KMS-11 (cell line): Measurements from ENCODE around the gene GAR1.
A peak's percentile ranks its signal among the peaks of the same experiment; 100 is the strongest.

Experiments
- H2AFZ ChIP-seq: fragments of 200-600 bp; sonication (generic); 2 replicates; pipeline ENCODE4 v1.6.1; 2016; ENCODE audit warnings: antibody characterized with exemption, mixed run types, low read depth
- H3K27ac ChIP-seq: fragments of 200-600 bp; sonication (generic); 2 replicates; pipeline ENCODE4 v1.6.1; 2016; ENCODE audit warnings: mild to moderate bottlenecking, mixed run types
- H3K27me3 ChIP-seq: fragments of 200-600 bp; sonication (generic); 2 replicates; pipeline ENCODE4 v1.6.1; 2017; ENCODE audit warnings: mild to moderate bottlenecking, low read depth, mixed run types, moderate library complexity; ENCODE audit not compliant: insufficient read depth
- H3K36me3 ChIP-seq: fragments of 200-600 bp; sonication (generic); 2 replicates; pipeline ENCODE4 v1.6.1; 2017; ENCODE audit warnings: mild to moderate bottlenecking, mixed run types; ENCODE audit not compliant: insufficient read depth
- H3K4me1 ChIP-seq: fragments of 200-600 bp; sonication (generic); 2 replicates; pipeline ENCODE4 v1.6.1; 2016; ENCODE audit warnings: mild to moderate bottlenecking, low read depth, mixed run types; ENCODE audit not compliant: poor library complexity, severe bottlenecking
- H3K4me2 ChIP-seq: fragments of 200-600 bp; sonication (generic); 2 replicates; pipeline ENCODE4 v1.7.0; 2016; ENCODE audit warnings: mild to moderate bottlenecking, mixed run types
- H3K4me3 ChIP-seq: fragments of 200-600 bp; sonication (generic); IDR thresholded peaks from 2 replicates; pipeline ENCODE4 v1.6.1; 2017; ENCODE audit warnings: low read depth, low read length, mixed read lengths; ENCODE audit not compliant: insufficient read depth
- H3K79me2 ChIP-seq: fragments of 200-600 bp; sonication (generic); 2 replicates; pipeline ENCODE4 v1.6.1; 2016; ENCODE audit warnings: low read depth, mixed run types; ENCODE audit not compliant: insufficient read depth
- H3K9ac ChIP-seq: fragments of 200-600 bp; sonication (generic); 2 replicates; pipeline ENCODE4 v1.6.1; 2016; ENCODE audit warnings: mild to moderate bottlenecking, mixed run types
- H4K20me1 ChIP-seq: fragments of 200-600 bp; sonication (generic); 2 replicates; pipeline ENCODE4 v1.6.1; 2016; ENCODE audit warnings: mild to moderate bottlenecking, mixed run types; ENCODE audit not compliant: insufficient read depth
- TF ChIP-seq, protein P1 (sequence below): fragments of 200-600 bp; sonication (generic); conservative IDR thresholded peaks from 2 replicates; pipeline ENCODE4 v1.6.1; 2017; ENCODE audit warnings: low read depth, mild to moderate bottlenecking, antibody characterized with exemption, low read length, moderate library complexity, mixed read lengths

Gene GAR1

DNA sequence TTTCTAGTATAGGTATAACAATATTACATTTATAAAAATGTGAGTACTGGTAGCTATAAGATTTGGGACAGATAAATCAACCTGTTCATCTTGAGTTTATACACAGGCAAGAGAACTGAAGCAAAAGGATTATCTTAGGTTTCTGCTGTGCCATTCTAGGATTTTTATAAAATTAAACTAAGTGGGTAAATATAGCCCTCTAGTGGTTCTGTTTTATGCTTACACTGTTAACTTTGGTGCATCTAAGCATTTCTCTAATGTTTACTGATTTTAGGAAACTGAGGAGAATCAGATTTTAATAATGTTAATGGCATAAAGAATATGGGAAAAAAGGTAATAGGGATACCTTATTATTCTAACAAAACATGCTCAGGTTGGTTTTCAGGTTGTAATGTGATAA, 11.2 kb downstream of the GAR1 start:
- no peaks in the 10 kb centered on the region for H3K79me2 ChIP-seq
- no peak overlapping the region for H3K4me2 ChIP-seq
- no peaks in the 10 kb centered on the region for H3K27me3 ChIP-seq
- H3K27ac ChIP-seq: no peak overlapping the region
- no peak overlapping the region for H2AFZ ChIP-seq
- H3K36me3 ChIP-seq: no peaks in the 10 kb centered on the region
- H3K4me3 ChIP-seq: no peak overlapping the region
- TF ChIP-seq, protein P1, sequence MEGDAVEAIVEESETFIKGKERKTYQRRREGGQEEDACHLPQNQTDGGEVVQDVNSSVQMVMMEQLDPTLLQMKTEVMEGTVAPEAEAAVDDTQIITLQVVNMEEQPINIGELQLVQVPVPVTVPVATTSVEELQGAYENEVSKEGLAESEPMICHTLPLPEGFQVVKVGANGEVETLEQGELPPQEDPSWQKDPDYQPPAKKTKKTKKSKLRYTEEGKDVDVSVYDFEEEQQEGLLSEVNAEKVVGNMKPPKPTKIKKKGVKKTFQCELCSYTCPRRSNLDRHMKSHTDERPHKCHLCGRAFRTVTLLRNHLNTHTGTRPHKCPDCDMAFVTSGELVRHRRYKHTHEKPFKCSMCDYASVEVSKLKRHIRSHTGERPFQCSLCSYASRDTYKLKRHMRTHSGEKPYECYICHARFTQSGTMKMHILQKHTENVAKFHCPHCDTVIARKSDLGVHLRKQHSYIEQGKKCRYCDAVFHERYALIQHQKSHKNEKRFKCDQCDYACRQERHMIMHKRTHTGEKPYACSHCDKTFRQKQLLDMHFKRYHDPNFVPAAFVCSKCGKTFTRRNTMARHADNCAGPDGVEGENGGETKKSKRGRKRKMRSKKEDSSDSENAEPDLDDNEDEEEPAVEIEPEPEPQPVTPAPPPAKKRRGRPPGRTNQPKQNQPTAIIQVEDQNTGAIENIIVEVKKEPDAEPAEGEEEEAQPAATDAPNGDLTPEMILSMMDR: peak; percentile 87
- no peak overlapping the region for H3K9ac ChIP-seq
- no peaks in the 10 kb centered on the region for H4K20me1 ChIP-seq
- no peaks in the 10 kb centered on the region for H3K4me1 ChIP-seq

DNA sequence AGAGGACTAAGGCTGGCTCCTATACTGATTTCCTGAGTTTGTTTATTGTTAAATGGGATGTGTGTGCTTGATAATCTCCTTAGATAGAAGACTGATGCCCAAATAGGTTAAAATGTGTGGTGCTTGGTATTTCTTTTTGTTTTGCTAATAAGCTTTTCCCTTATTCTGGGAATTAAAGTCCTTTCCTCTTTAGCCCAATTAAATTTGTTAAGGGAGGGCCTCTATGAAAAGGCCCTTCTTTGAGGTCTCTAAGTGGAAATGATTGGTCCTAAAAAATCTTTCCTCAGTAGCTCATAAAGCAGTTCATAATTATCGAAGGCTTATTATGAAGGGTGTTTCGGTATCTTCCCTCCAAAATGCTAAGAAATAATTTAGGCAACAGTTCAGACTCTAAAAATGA, 12.1 kb downstream of the GAR1 start, which contains the start of gene RRH:
Gene RRH, plus strand, starts transcription at position 301 of the 400 bp plus-strand sequence. Its CDS starts 56 bp downstream, at position 357.
- H3K27me3 ChIP-seq: no peaks in the 10 kb centered on the region
- H3K9ac ChIP-seq: no peak within 1 kb of the TSS
- no peaks in the 10 kb centered on the region for H3K36me3 ChIP-seq
- H3K4me3 ChIP-seq: no peak within 1 kb of the TSS
- H3K79me2 ChIP-seq: no peaks in the 10 kb centered on the region
- no peaks in the 10 kb centered on the region for H3K4me1 ChIP-seq
- no peak within 1 kb of the TSS for H3K4me2 ChIP-seq
- H4K20me1 ChIP-seq: no peaks in the 10 kb centered on the region
- H2AFZ ChIP-seq: no peak within 1 kb of the TSS
- H3K27ac ChIP-seq: no peak within 1 kb of the TSS
- TF ChIP-seq, protein P1: no peak

DNA sequence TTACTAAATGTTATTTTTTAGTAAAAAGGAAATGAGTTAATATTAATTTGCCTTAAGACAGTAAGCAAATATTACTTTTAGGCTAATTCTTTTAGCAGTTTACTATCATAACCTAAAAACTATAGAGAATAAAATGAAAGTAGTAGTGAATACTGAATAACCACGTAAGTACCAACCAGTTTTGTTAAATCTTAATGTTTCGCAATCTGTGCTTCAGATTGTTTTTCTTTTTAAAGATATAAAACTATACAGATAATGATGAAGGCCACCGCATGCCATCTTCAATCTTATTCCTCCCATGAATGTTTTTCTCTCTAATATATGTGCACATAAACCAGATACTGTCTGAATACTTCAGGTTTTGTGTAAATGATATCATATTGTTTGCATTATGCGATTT, 18.2 kb downstream of the GAR1 start:
- Histone ChIP-seq H3K9ac (no peak overlapping the region), H3K4me1 (no peaks in the 10 kb centered on the region), H3K4me2 (no peak overlapping the region), H3K36me3 (no peaks in the 10 kb centered on the region), H4K20me1 (no peaks in the 10 kb centered on the region), H3K27ac (no peak overlapping the region), H3K79me2 (no peaks in the 10 kb centered on the region), H3K27me3 (no peaks in the 10 kb centered on the region), H2AFZ (no peak overlapping the region), H3K4me3 (no peak overlapping the region)
- TF ChIP-seq, protein P1: no peak

DNA sequence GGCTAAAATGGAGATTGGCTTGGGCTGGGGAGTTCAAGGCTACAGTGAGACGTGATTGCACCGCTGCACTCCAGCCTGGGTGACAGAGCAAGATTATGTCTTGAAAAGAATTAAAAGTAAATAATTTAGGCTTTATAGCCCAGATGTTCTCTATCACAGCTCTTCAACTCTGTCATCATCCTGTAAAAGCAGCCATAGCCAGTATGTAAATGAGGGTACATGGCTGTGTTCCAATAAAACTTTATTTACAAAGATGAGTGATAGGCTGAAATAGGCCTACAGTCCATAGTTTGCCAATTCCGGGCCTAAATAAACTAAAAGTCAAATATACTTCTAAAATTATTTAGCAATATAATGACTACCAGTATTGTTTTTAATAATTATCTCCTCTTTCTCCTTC, 21.4 kb downstream of the GAR1 start:
- H2AFZ ChIP-seq: no peak overlapping the region
- H3K27ac ChIP-seq: no peak overlapping the region
- H3K9ac ChIP-seq: no peak overlapping the region
- no peak overlapping the region for H3K4me3 ChIP-seq
- no peaks in the 10 kb centered on the region for H3K36me3 ChIP-seq
- no peaks in the 10 kb centered on the region for H3K79me2 ChIP-seq
- TF ChIP-seq, protein P1: no peak
- no peaks in the 10 kb centered on the region for H3K4me1 ChIP-seq
- no peaks in the 10 kb centered on the region for H3K27me3 ChIP-seq
- H3K4me2 ChIP-seq: no peak overlapping the region
- H4K20me1 ChIP-seq: no peaks in the 10 kb centered on the region
